Stimulated activated naive CD8-positive, alpha-beta T cell treated with anti-CD3 and anti-CD28 coated beads, Interleukin-15, amount 100 ng/mL, for 72 hours (primary cell): ENCODE data around the gene TMC7.
A peak's percentile ranks its signal among the peaks of the same experiment; 100 is the strongest.

Experiments
- ATAC-seq: fragments of 150-1000 bp; cut with Tn5 transposase; 2 replicates; pipeline ENCODE4 v1.10.0; 2021; ENCODE audit warnings: mild to moderate bottlenecking, moderate library complexity
- DNase-seq, 2 donors: peaks; one replicate each; pipeline ENCODE4 v3.0.0; 2021 to 2022
- H3K27ac Mint-ChIP-seq, 2 donors: one replicate each; pipeline ENCODE4 v1.8.0; 2022; ENCODE audit warnings: mild to moderate bottlenecking in 2 of 2, mixed read lengths in 2 of 2, moderate library complexity in 2 of 2
- H3K27me3 Mint-ChIP-seq: one replicate; pipeline ENCODE4 v1.8.0; 2022; ENCODE audit warnings: mixed read lengths
- H3K4me1 Mint-ChIP-seq: one replicate; pipeline ENCODE4 v1.8.0; 2022; ENCODE audit warnings: mild to moderate bottlenecking, mixed read lengths
- H3K4me3 Mint-ChIP-seq, 2 donors: one replicate each; pipeline ENCODE4 v1.8.0; 2022; ENCODE audit warnings: mild to moderate bottlenecking in 2 of 2, mixed read lengths in 2 of 2, moderate library complexity in 1 of 2
- H3K9me3 Mint-ChIP-seq, 2 donors: one replicate each; pipeline ENCODE4 v1.8.0; 2022; ENCODE audit warnings: mixed read lengths in 2 of 2

Gene TMC7

DNA sequence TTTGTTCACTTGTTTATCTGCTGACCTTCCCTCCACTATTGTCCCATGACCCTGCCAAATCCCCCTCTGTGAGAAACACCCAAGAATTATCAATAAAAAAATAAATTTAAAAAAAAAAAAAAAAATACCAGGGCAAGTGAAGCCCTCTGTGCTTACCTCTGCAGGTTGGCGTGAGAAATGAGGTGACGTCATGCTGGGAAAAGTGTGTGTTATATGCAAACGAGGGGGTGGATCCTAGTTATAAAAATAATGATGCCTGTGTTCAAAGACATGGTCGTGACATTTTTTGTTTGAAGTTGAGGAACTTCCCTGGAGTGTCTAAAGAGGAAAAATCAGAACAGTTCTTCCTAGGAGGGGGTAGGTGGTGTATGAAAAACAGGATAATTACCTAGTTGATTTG, 20.2 kb downstream of the TMC7 start:
- H3K4me3 Mint-ChIP-seq = no peak overlapping the region
- no peaks in the 10 kb centered on the region for H3K9me3 Mint-ChIP-seq
- no peak for ATAC-seq

GRCh38 chr16:19005561-19006445, 22.1 kb downstream of the TMC7 start:
- no peak for DNase-seq
- no peak for ATAC-seq
- Mint-ChIP-seq H3K4me1 (no peaks in the 10 kb centered on the region), H3K27ac (peak overlapping the region in 1 of 2 donors; percentile 7), H3K27me3 (no peaks in the 10 kb centered on the region), H3K4me3 (no peak overlapping the region), H3K9me3 (peaks cover 0 to 7% of the 10 kb centered on the region in 2 donors)

More for the DNA sequence above, 20.2 kb downstream of the TMC7 start:
- Mint-ChIP-seq H3K27me3 (no peaks in the 10 kb centered on the region), H3K27ac (no peak overlapping the region), H3K4me1 (no peaks in the 10 kb centered on the region)
- DNase-seq = no peak

DNA sequence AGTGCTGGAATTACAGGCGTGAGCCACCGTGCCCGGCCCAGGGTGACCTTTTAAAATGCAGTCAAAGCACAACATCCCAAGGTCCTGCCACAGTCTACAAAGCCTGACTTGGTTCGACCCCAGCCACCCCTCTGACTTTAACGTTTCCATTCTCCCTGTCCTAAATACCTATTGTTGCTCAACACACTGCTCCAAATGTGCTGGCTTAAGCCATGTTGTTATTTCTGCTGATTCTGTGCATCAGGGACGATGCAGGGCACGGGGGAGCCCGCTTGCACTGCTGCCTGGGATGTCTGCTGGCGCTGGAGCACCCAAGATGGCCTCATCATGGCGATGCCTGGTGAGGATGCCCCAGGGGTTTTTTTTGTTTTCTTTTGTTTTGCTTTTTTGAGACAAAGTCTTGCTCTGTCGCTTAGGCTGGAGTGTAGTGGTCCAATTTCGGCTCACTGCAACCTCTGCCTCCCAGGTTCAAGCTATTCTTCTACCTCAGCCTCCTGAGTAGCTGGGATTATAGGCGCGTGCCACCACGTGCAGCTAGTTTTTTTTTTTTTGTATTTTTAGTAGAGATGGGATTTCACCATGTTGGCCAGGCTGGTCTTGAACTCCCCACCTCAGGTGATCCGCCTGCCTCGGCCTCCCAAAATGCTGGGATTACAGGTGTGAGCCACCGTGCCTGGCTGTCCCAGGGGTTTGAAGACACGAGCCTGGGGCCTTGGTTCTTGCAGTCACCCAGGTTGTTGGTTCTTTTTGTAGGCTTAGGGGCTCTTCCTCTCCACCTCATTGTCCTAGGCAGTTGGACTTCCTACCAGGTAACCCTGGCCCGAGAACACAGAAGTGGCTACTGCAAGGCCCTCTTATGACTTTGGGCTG, 22.9 kb downstream of the TMC7 start:
- Mint-ChIP-seq H3K4me1 (no peaks in the 10 kb centered on the region), H3K4me3 (no peak overlapping the region), H3K27ac (no peak overlapping the region), H3K27me3 (no peaks in the 10 kb centered on the region), H3K9me3 (peaks cover 0 to 11% of the 10 kb centered on the region in 2 donors)
- ATAC-seq (no peak), DNase-seq (no peak)

DNA sequence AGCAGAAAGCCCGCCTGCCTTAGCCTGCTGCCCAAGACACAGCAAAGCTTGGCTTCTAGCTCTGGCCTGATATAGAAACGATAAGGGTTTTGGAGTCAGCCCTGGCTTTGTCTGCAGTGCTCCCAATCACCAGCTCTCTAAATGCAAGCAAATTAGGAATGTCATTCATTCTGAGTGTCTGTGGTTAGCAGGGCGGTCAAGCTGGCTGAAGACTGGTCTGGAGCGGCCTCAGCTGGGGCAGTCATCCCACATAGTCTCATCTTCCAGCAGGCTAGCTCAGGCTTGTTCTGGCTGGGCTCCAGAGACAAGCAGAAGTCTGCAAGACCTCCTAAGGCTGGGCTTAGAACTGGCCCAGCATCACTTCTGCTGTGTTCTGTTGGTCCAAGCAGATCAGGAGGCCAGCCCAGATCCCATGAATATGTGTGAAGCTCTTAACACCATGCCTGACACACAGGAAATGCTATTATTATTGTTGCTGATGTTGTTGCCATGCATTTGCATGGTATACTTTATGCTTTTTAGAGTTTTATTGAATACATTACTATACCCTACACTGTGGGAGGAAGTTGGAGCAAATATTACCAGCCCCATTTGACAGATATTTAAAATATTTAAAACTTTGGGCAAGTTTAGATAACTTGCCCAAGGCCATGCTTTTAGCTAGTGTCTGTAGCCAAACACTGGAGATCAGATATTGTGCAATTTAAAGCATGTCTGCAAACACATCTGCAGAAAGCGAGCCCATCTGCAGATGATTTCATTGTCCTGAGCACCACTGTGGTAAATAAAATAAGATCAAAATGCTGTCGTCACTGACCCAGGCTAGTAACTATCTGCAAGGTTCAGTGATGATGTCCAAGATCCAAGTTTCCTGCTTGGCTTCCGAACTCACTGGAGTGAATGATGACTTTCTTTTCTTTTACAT, 24.8 kb downstream of the TMC7 start:
- Mint-ChIP-seq H3K9me3 (peaks cover 0 to 11% of the 10 kb centered on the region in 2 donors), H3K4me3 (no peak overlapping the region), H3K4me1 (no peaks in the 10 kb centered on the region), H3K27ac (no peak overlapping the region), H3K27me3 (no peaks in the 10 kb centered on the region)
- ATAC-seq = no peak
- DNase-seq = no peak

DNA sequence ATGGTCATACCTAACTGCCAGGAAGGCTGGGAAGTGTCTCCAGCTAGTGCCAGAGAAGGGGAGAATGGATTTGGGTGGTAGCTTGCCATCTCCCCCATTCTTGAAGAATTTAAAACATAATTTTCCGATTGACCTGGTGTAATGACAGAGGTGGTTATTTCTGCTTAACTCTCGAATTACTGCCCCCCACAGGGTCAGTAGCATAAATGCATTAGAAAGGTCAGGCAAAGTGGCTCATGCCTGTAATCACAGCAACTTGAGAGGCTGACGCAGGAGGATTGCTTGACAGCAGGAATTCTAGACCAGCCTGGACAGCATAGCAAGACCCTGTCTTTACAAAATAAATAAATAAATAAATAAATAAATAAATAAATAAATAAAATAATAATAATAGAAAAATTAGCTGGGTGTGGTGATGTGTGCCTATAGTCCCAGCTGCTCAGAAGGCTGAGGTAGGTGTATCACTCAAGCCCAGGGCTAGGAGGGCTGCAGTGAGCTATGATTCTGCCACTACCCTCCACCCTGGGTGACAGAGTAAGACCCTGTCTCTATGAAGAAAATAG, 27.5 kb downstream of the TMC7 start:
- no peak for ATAC-seq
- peaks cover 8% of the 10 kb centered on the region for H3K27me3 Mint-ChIP-seq
- DNase-seq = no peak
- no peak overlapping the region for H3K4me3 Mint-ChIP-seq
- H3K4me1 Mint-ChIP-seq = no peaks in the 10 kb centered on the region
- no peak overlapping the region for H3K27ac Mint-ChIP-seq
- peaks cover 0 to 11% of the 10 kb centered on the region in 2 donors for H3K9me3 Mint-ChIP-seq

DNA sequence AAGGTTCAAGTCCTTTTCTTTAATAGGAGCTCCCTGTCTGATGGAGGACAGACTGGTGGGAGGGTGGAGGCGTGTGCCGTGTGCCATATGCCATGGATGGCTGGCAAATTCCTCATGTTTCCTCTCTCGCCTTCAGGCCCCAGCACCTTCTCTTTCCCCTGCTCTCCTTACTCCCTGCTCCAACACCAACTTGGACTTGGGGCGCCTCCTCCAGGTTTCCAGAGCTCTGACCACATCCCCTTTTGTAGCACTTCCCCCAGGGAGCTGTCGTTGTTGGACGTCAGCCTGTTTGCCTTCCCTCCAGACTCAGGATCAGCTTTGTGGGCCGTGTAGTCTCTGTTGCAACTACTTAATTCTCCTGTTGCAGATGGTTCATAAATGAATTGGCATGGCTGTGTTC, 30.7 kb downstream of the TMC7 start:
- Mint-ChIP-seq H3K9me3 (peaks cover 0 to 11% of the 10 kb centered on the region in 2 donors), H3K4me3 (no peak overlapping the region), H3K27ac (no peak overlapping the region), H3K4me1 (no peaks in the 10 kb centered on the region), H3K27me3 (peaks cover 8% of the 10 kb centered on the region)
- DNase-seq (no peak), ATAC-seq (no peak)

GRCh38 chr16:19017179-19017578, 33.4 kb downstream of the TMC7 start:
- no peaks in the 10 kb centered on the region for H3K4me1 Mint-ChIP-seq
- H3K27ac Mint-ChIP-seq = no peak overlapping the region
- H3K9me3 Mint-ChIP-seq = no peaks in the 10 kb centered on the region
- ATAC-seq (no peak), DNase-seq (no peak)
- peaks cover 8% of the 10 kb centered on the region for H3K27me3 Mint-ChIP-seq
- no peak overlapping the region for H3K4me3 Mint-ChIP-seq

- Mint-ChIP-seq H3K27me3 (no peaks in the 10 kb centered on the region), H3K27ac (no peak overlapping the region), H3K4me3 (no peak overlapping the region), H3K4me1 (no peaks in the 10 kb centered on the region), H3K9me3 (no peaks in the 10 kb centered on the region)
- no peak for ATAC-seq
- no peak for DNase-seq
These were observed 37.0 kb downstream of the TMC7 start for GRCh38 chr16:19020689-19021088.

GRCh38 chr16:19021747-19022146, 38.0 kb downstream of the TMC7 start:
- no peak overlapping the region for H3K27ac Mint-ChIP-seq
- no peak for DNase-seq
- H3K4me3 Mint-ChIP-seq = no peak overlapping the region
- no peaks in the 10 kb centered on the region for H3K4me1 Mint-ChIP-seq
- no peak for ATAC-seq
- H3K9me3 Mint-ChIP-seq = no peaks in the 10 kb centered on the region
- H3K27me3 Mint-ChIP-seq = no peaks in the 10 kb centered on the region

DNA sequence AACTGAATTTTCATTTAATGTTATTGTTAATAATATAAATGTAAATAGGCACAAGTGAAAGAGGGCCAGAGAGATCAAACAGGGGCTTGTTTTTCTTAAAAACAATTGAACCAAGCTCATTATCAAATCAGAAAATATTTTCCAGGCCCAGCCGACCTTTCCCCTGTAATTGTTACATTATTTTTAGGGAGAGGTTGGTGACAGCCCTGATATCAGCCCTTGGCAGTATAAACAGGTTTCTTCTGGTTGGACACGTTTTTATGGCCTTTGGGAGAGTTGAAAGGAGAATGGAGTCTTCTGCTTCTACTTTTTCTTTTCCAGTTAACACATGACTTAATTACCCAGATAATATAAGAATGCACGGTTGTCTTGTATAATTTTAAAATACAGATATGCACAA, 43.7 kb downstream of the TMC7 start:
- H3K4me3 Mint-ChIP-seq = no peak overlapping the region
- no peaks in the 10 kb centered on the region for H3K27me3 Mint-ChIP-seq
- H3K9me3 Mint-ChIP-seq = no peaks in the 10 kb centered on the region
- no peak for ATAC-seq
- no peak for DNase-seq
- no peaks in the 10 kb centered on the region for H3K4me1 Mint-ChIP-seq
- no peak overlapping the region for H3K27ac Mint-ChIP-seq

DNA sequence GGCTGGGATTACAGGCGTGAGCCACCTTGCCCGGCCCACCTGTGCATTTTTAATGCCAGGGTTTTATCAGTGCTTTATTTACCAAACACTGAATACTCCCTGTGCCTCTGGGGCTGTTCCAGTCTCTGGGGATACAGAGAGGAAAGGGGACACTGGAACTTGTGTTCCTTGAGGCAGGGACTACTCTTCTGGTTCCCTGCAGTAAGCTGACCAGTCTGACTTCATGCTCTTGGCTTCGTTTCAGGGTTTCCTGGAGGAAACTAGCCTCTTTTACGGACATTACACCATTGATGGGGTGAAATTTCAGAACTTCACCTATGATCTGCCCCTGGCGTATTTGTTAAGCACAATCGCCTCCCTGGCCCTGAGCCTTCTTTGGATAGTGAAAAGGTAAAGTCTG, 46.2 kb downstream of the TMC7 start:
- no peaks in the 10 kb centered on the region for H3K4me1 Mint-ChIP-seq
- H3K4me3 Mint-ChIP-seq = no peak overlapping the region
- no peaks in the 10 kb centered on the region for H3K27me3 Mint-ChIP-seq
- peaks cover 0 to 8% of the 10 kb centered on the region in 2 donors for H3K9me3 Mint-ChIP-seq
- no peak overlapping the region for H3K27ac Mint-ChIP-seq
- no peak for ATAC-seq
- DNase-seq = no peak

DNA sequence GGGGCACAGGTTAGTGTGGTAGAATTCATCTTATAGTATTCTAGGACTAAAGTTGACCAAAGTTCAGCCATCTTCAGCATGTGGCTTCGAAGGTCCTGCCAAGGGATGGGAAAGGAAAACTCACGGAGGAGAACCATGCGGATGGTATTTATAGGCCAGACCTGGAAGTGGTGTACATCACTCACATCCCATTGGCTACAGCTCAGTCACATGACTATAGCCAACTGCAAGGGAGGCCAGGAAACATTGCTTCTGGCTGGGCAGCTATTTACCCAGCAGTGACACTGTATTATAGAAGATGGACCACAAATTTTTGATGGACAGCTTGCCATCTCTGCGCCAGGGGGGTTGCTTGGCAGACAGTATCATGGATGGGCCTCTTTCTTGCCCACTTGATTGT, 48.0 kb downstream of the TMC7 start:
- no peak for DNase-seq
- Mint-ChIP-seq H3K4me3 (no peak overlapping the region), H3K9me3 (peaks cover 0 to 25% of the 10 kb centered on the region in 2 donors), H3K27me3 (no peaks in the 10 kb centered on the region), H3K4me1 (no peaks in the 10 kb centered on the region), H3K27ac (peak overlapping the region in 1 of 2 donors; percentile 34)
- ATAC-seq = no peak

- DNase-seq = no peak
These were observed 50.0 kb downstream of the TMC7 start for GRCh38 chr16:19033761-19034160.

DNA sequence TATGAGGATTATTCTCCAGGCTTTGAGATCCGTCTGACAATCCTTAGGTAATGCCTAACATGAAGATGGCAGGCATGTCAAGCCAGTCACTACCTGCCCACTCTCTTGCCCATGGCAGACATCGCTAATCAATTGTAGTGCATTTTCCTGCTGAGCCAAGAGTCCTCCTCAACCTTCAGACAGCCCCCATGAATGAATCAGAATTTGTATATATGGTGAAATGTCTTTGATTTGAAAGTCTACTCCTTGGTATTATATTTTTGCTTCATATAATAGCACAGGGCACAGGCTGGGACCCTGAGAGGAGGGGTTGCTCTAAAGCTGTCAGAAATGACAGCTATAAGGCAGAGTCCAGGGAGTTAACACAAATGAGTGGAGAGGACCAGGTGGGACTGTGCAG, 56.7 kb downstream of the TMC7 start:
- DNase-seq (no peak), ATAC-seq (no peak)
- no peaks in the 10 kb centered on the region for H3K4me1 Mint-ChIP-seq
- peaks cover 0 to 20% of the 10 kb centered on the region in 2 donors for H3K9me3 Mint-ChIP-seq
- no peak overlapping the region for H3K27ac Mint-ChIP-seq
- H3K4me3 Mint-ChIP-seq = no peak overlapping the region
- no peaks in the 10 kb centered on the region for H3K27me3 Mint-ChIP-seq

More at GRCh38 chr16:19033761-19034160, 50.0 kb downstream of the TMC7 start:
- Mint-ChIP-seq H3K4me1 (no peaks in the 10 kb centered on the region), H3K9me3 (peaks cover 0 to 27% of the 10 kb centered on the region in 2 donors), H3K27ac (no peak overlapping the region), H3K4me3 (no peak overlapping the region), H3K27me3 (no peaks in the 10 kb centered on the region)
- ATAC-seq = no peak

DNA sequence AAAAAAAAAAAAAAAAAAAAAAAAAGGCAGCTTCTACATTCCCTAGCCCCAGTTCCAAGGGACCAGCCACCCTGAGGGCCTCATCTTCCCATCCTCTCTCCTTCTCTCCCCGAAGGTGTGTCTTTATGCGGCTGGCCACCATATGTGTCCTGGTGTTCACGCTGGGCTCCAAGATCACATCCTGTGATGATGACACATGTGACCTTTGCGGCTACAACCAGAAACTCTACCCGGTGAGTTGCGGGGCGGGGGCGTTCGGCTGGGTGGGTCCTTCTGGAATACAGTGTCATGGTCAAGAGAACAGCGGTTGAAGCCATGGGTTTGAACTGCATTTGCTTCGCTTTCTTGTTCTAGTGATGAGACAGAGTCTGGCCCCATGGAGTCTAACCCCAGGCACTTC, 61.0 kb downstream of the TMC7 start:
- no peak overlapping the region for H3K4me3 Mint-ChIP-seq
- H3K9me3 Mint-ChIP-seq = peaks cover 0 to 5% of the 10 kb centered on the region in 2 donors
- H3K4me1 Mint-ChIP-seq = no peaks in the 10 kb centered on the region
- H3K27me3 Mint-ChIP-seq = no peaks in the 10 kb centered on the region
- DNase-seq (no peak), ATAC-seq (no peak)
- no peak overlapping the region for H3K27ac Mint-ChIP-seq
